CD4-positive, alpha-beta T cell treated with Interleukin-21 for 1 hour (primary cell): Measurements from ENCODE around the gene VSIG8.

Source experiments
- DNase-seq: peaks from one replicate; pipeline ENCODE4 v3.0.0-alpha.2; 2020

Gene VSIG8

DNA sequence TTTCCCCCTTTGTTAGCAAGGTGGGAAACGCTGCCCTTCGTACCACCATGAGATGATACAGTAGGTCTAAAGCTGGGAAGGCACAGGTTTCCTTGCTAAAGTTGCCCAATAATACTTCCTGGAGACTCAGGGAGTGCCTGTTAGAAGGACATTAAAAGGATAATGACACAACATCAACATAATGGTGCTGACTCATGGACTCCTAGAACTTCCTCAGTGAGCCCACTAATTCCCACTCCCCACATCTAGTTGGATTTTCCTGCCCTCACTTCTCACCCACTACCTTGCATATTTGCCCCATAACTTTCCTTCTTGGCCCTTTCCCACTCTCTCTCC is 20.0 kb upstream of the VSIG8 start:
- no peak for DNase-seq

DNA sequence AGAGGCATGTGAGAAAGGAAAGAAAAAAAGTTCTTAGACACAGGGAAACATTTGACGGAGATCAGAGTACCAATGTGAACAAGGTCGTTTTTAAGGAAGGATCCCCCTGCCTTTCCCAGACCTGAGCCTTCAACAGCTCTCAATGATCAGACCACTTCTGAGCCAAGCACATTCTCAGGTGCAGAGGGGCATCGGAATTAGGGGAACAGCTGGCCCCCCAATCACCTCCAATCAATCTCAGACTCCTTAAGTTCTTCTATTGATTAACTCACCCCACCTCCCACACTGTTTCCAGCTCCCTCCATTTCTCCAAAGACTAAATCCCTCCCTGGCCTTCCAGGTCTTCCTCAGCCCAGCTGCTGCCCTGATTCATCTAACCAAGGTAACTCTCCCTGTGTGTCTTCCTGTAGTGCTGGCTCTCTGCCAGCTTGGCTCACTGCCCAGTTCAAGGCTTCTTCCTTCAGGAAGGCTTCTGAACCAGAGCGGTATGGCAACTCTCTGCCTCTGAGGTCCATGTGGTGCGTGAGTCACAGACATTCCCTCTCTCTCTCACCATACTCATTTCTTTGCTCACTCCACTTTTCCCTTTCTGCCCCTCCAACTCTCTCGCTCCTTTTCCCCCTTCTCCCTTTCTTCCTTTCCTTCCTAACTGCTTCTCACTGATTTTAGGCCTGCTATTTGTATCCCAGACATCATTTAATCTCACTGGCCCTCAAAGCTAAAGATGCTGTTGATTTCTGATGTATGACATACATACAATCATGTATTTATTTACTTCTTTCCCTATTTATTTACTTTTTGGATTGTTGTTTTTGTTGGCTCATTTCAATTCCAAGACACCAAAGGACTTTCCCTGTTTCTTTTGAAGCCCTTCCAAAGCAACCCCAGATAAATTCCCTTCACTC is 19.4 kb upstream of the VSIG8 start:
- peak; percentile 46 for DNase-seq

DNA sequence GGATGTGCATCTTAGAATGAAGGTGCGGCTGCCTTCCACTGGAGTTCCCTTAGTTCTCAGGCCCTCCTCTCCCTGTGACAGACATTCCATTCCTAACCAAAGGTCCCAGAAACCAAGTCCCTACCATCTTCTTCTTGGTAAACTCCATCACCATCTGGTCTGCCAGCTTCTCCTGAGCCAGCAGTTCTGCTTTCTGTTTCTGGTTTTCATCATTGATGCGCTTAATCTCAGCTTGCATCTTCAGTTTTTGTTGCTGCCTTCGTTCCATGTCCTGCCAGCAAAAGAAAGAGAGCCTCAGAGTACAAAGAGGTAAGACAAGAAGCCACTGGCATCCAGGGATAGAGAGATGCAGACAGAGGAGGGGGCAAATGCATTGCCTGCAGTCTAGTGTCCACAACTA is 18.0 kb upstream of the VSIG8 start:
- DNase-seq = no peak

DNA sequence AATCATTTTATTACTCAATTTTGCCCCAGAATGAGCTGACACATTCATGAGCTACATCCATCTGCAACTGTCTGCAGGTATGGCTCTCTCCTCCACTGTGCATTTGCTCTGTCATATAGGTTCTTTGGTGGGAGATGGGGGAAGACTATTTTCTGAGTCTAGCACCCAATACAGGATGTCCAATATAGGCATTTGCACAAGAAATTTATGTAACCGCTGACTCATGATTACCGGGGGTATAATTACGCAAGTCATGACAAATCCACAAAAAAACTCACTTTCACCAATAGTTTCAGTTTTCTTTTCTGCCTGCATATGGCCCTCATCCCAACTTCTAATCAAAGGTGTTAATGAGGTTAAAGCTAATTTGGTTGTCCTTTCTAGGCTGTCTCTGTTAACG is 17.5 kb upstream of the VSIG8 start:
- no peak for DNase-seq

DNA sequence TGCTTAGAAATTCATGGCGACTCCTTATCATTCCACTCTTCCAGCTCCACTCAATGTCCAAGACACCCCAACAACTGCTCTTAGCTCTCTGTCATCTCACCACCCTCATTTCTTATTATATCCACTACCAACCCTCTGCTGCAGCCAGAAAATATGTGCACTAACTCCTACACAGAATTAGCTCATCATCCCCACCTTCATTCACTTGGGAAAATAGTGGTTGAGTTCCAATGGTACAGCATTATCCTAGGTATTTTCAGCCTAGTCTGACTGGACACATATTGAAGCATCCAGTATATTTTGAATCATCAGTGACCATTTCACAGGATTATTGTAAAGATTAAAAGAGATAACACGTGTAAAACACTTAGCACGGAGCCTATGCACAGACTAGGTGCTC is 16.7 kb upstream of the VSIG8 start:
- no peak for DNase-seq

DNA sequence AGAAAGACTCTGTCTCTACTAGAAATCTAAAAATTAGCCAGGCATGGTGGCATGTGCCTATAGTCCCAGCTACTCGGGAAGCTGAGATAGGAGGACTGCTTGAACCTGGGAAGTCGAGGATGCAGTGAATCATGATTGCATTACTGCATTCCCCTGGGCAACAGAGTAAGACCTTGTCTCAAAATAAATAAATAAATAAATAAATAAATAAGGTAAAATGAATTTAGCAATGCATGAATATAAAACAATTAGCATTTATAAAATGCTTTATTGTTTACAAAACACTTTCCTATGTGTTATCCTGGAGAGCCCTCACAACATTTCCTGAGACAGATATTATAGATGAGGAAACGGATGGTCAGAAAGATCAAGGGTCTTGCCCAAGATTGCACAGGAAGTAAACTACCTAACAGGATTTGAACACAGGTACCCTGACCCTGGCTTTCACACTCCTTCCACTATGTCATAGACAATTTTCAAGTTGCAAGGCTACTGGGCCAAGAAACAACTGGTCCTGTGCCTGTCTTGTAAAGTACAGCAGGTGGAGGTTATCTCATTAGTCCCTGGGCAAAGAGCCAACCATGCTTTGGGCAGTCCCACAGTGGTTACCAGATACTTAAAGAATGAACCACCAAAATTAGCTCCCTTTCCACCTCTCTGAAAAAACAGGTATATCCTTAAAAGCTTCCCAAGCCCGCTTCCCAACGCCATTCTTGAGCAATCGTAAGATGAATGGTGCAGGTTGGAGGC is 15.4 kb upstream of the VSIG8 start:
- no peak for DNase-seq

DNA sequence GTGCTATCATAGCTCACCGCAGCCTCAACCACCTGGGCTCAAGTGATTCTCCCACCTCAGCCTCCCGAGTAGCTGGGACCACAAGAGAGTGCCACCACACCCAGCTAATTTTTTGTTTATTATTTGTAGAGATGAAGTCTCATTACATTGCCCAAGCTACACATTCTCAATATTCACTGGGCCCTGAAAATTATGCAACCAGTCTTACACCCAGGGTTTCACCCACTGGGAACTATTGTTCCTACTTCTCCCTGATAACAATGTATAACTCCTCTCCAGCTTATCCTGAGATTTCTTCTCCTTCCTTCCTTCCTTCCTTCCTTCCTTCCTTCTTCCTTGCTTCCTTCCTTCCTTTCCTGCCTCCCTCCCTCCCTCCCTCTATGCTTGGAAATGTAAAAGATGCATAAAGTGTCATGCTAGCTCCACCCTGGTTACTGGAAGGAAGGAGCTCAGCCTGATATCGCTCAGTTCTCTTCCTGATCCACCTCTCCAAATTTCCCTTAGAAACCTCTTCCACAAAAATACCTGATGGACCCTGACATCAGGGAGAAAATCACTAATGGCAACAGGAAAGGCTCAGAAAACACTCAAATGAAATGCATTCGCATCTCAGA is 11.2 kb upstream of the VSIG8 start:
- no peak for DNase-seq

DNA sequence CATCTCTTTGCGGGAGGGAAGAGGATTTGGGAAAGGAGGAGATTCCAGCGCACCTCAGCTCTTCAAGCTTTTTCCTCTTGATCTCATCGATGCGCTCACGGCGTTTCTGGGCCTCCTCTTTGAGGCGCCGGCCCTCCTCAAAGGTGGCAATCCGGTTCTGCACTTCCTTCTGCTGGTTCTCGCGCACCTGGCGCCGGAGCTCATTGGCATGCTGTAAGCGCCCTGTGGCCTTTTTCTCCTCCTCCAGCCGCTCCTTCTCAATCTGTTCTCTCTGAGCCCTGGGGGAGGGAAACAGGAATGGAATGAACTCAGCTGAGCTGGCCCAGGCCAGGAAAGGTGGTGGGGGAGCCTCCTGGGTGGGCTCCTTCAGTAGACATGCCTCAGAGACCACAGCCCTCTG is 10.4 kb upstream of the VSIG8 start:
- DNase-seq = no peak

DNA sequence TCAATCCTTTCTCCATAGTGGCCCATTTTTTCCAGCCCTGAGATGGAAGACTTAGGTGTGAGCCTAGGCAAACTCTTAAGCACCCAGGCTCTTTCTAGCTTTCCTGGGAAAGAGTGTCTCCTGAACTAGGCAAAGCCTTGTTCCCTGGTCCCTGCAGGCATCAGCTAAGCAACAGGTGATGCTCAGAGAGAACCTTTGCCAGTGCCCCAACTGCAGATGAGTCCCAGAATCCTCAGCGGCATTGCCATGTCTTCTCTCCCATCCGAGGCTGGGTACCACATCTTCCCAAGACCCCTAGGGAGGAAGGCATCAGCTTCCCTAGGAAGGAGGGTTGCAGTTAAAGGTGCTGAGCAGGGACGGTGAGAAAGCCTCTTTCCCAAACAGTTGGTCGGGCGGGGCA is 8.2 kb upstream of the VSIG8 start:
- no peak for DNase-seq

DNA sequence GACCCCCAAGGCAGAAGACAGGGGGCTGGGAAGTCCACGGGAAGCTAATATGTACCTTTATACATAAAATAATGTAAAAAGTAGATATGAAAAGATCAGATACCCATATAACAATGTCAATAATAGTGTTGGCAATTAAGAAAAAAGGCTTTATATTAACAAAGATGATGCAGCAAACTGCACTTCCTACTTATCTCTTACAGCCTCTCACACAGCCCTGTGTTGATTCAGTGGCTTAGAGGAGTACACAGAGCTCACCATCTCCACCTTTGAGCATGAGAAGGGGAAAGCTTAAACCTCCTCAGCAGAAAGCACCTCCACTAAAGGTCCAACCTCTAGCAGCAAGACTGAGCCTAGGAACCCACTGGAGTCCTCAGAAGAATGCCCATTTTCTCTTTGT is 7.2 kb upstream of the VSIG8 start:
- DNase-seq = no peak

DNA sequence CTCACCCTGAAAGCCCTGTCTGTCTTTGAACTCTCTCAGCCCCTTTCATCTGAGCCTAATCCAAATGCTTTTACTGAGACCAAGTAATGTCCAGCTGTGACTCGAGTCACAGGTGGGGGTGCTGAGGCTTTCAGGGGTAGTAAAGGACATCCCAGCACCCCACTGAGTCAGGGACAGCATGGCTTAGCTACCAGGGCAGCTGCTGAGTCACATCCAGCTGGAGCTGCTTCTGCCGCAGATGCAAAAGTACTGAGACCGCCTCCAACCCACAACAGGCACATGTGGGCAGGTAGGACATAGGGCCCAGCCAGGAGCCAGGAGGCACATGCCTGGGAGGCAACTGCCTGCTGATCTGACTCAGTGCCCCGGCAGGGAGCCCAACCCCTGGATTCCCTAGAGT is 6.7 kb upstream of the VSIG8 start:
- DNase-seq = no peak

DNA sequence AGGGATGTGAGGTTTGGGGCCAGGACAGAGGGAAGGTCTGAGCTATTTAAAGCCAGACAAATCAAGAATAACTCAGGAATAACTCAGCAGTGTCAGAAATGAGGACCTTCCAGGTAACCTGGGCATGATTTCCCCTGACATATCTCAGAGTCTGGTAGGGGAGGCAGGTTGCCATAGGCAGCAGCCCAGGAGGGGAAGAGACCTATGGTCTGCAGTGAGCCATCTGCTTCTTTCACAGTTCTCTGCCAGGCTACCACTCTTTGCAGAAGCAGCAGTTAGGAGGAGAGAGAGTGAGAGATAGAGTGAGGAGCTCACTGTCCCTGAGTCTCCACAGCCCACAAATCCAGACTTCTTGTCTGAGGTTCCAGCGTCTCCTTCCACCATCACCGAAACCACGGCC is 6.3 kb upstream of the VSIG8 start:
- DNase-seq = no peak

DNA sequence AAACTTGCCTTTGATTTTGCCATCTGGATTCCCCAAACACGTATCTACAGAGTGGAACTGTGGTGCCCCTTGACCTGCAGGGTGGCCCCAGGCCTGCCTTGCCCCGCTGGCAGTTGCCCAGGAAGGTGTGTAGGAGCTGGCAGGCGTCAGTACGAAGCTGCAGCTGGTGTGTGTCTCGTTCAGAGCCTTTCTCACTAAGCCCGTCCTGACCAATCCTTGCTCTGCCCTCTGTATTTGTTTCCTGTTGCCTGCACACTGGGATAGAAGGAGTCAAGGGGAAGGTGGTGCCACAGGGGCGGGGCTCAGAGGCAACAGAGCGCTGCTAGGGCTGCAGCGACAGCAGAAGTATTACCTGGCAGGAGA is 5.2 kb upstream of the VSIG8 start:
- no peak for DNase-seq

DNA sequence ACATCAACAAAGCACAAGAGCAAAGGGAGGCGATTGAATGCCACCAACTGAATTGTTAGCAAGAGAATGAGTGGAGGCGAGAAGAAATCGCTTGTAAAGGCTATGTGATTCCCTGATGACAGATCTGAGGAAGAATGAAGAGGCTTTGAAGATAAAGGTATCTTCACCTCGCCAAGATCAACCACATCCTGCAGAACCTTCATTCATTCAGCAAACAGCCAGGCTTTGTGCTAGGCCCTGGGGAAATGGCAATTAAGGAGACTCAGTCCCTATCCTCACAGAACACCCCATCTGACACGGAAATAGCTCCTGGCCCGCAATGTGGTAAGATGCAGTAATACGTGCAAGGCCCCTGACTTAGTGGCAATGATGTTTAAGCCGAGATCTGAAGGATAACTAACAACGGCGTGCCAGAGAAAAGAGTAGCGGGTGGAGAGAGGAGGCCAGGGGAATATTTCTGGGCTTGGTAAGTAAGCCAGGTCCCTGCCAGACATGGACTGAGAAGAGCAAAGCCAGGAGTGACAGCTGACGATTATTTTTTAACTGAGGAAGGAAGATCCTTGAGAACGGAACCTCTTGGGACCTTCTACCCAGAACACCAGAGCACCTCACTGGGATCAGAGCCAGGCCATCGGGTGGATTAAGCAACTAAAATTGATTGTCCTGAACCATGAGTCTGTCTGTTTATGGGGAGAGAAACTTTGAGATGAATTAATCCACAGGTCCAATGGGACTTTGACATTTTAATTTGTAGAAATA is 4.6 kb upstream of the VSIG8 start:
- DNase-seq = no peak

DNA sequence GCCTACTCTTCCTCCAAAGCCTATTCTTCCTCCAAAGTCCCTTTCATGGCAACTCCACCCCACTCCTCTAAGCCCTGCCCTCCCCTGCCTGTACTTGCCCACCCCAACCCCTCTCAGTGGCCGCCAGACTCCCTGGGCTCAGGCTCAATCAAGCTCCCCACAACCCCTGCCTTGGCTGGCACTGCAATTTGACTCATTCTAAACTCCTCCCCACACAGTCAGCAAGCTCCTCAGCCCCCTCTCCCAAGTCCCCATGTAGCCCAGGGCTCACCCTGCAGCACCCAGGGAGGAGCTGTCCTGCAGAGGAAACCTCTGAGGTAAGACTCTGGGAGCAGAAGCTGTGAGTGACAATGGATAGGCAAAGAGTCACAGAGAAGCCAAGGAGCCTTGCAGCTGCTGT is 3.6 kb upstream of the VSIG8 start:
- no peak for DNase-seq

DNA sequence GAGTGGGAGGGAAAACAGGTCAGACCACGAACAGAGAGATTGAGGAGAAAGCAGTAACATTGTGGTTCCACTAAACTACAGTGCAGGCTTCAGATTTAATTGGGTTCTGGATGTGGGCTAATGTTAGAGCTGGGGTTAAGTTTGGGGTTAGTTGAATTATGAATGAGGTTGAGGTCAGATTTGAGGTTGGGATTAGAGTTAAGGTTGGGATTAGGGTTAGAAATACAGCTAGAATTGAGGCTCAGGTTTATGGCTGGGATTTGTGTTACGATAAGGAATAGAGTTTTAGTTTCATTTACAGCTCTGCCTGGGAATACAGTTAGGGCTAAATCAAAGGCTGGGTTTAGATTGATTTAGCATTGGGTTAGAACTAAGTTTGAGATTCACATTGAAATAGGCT is 1.8 kb upstream of the VSIG8 start:
- no peak for DNase-seq

DNA sequence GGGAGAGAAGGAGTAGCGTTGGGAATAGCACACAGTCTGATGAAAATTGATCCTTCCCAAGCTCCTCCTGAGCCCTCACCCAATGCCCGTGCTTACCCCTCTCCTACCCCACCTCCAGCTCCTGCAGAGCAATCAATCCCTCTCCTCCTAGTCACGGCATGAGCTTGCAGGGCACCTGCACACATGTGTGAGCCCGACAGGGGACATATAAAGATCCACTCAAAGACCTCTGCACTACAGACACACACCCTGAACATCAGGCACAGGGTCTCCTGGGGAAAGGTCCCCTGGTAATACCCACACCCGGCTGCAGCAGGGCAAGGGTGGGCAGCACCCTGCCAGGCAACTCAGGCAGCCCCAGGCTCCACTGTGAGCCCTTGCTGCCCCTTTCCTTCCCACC is 426 bp downstream of the VSIG8 start:
- no peak for DNase-seq

DNA sequence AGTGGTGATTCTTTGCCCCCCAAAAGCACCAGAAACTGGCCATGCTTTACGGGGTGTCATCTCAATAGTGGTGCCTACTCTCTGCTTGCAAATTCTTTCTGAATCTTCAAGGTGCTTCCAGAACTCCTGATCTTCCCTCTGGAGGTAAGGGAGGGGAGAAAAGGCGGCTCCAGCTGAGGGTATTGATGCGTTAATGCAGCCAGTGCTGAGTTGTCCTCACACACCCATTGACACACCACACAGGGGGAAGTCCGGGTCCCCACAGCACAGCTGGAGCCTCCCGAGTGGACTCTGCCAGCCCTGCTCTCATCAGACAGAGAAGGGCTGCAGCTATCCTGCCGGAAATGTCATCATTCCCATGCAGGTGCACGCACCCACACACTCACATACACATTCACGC is 1.2 kb downstream of the VSIG8 start:
- no peak for DNase-seq

DNA sequence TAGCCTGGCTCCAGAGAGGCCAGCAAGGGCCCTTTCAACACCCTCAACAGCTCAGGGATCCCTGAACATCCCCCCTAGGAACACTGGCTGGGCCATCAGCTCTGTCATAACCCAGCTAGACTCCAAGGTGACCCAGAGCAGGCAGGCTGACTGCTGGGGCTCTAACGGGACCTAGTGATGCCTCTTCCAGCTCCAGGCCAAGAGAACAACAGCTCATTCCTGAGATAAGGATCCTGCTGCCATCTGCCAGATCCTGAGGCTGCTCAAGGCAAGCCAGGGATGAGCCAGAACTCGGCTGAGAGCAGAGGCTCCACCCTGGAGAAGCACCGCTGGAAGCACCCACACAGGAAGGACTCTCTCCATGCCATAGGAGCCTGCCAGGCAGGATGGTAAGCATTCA is 2.0 kb downstream of the VSIG8 start:
- no peak for DNase-seq

DNA sequence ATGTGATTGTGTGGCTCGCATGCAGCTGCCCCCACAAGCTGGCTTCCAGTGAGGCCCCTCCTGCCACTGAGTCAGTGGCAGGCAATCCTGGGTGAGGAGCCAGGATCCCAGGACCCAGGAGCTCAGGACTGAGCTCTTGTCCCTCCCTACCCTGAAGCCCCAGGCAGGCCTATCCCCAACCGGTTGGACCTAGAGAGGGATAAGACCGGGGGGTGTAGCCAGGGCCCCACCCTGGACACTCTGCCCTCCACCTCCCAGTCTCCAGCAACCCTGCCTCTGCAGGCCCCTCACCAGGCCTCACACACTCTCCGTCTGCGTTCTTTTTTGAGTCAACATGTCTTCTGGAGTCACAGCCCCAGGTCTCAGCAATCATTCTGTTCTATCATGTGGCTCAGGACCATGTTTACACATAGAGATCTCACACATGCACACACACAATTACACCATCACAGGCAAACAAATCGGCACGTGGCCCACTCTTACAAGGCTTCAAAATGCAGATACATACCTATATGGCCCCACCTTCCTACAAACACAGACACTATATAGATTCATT is 2.6 kb downstream of the VSIG8 start:
- DNase-seq = no peak

DNA sequence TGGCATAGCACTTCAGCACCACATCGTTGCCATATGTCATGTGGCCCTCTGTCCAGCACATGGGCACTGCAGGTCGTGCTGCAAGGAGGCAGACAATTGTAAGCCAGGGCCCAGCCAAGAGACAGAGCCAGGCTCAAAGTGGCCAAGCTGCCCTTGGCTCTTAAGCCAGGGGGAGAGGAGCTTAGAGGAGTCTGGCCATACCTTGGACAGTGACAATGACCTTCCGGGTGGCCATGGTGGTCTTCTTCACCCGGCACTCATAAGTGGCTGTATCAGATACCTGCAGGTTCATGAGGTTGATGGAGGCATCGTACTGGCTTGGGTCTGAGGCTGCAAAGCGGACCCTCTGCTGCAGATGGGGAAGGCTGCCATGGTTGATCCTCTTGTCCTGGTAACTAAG is 4.6 kb downstream of the VSIG8 start:
- no peak for DNase-seq

DNA sequence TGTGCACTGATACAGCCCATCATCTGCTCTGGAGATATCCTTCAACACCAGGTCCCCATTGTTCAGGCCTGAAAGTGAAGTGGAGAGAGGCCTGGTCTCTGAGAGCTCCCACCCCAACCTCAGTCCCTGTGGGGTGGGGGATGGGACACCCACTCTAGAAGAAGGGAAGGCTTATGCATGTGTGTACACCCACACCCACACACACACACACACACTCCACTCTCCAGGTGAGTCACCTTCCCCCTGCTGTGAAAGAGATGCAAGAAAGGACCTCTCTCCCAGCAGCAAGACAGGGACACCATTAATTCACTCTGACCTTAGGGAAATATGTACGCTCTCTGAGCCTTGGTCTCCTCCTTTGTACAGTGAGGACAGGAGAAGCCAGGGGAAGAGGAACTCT is 5.9 kb downstream of the VSIG8 start:
- no peak for DNase-seq

DNA sequence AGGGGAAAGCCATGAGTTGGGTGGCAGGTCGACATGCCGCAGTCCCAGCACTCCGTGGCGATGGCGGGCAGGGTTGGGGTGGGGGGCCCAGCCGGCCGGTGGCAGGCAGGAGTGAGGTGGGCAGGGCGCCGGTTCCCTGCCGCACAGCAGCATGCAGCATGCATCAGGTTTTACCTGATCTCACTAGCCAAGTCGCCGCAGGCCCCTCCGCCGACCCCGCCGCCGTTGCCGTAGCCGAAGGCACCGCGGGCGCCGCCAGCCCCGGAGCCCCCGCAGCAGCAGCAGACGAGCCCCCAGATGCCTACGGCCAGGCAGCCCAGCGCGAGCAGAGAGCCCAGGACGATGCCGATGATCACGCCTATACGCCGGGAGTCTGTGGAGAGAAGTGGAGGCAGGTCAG is 6.7 kb downstream of the VSIG8 start:
- DNase-seq = no peak
